Measurements from ENCODE around the gene MTX1. TPM values are rescaled to one million over a fixed set of nuclear protein-coding genes. Genes with fewer than 3 reads are reported as not detected.

Gene MTX1
- total RNA-seq, 1 donor from 2014 or later = 29.8 TPM

DNA sequence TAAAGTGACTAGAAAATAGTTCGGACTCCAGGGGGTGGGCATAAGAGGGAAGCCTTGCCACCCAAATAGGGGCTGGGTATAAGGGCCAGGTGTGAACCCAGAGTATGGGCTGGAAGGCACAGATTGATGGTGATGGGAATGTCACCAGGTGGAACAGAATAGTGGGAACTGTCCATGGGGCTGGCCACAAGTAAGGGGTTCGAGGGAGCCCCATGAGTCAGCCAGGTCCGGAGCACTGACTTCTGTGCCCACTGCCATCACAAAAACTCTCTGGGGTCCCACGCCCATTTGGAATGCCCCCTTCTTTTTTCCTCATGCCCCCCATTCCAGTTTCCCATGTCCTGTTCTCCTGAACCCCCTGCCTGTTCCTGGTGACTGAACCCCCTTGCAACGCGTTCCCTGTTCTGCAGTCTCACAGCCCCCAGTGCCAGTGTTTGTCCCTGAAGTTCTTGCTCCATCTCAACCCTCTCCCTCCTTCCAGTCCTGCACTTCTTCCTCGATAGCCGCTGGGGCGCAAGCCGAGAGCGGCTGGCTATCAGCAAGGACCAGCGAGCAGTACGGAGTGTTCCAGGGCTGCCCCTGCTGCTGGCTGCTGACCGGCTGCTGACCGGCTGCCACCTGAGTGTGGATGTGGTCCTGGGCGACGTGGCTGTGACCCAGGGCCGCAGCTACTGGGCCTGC, 27.0 kb upstream of the MTX1 start:
- DNase-seq (ENCODE audit: low spot score) = peak; percentile 59
- TF ChIP-seq, protein P1, sequence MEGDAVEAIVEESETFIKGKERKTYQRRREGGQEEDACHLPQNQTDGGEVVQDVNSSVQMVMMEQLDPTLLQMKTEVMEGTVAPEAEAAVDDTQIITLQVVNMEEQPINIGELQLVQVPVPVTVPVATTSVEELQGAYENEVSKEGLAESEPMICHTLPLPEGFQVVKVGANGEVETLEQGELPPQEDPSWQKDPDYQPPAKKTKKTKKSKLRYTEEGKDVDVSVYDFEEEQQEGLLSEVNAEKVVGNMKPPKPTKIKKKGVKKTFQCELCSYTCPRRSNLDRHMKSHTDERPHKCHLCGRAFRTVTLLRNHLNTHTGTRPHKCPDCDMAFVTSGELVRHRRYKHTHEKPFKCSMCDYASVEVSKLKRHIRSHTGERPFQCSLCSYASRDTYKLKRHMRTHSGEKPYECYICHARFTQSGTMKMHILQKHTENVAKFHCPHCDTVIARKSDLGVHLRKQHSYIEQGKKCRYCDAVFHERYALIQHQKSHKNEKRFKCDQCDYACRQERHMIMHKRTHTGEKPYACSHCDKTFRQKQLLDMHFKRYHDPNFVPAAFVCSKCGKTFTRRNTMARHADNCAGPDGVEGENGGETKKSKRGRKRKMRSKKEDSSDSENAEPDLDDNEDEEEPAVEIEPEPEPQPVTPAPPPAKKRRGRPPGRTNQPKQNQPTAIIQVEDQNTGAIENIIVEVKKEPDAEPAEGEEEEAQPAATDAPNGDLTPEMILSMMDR (IDR thresholded peaks at IDR 0.05) = no peak
- H3K4me3 Mint-ChIP-seq (ENCODE audit: unreplicated experiment) = no peak overlapping the region
- peaks cover 25% of the 10 kb centered on the region for H3K36me3 Mint-ChIP-seq (ENCODE audit: low read depth)
- H3K9me3 Mint-ChIP-seq (ENCODE audit: low read depth) = no peaks in the 10 kb centered on the region
- no peaks in the 10 kb centered on the region for H3K27me3 Mint-ChIP-seq (ENCODE audit: low read depth)
- no peak overlapping the region for H3K27ac Mint-ChIP-seq (ENCODE audit: unreplicated experiment)
- H3K4me1 Mint-ChIP-seq (ENCODE audit: low read depth) = peaks cover 5% of the 10 kb centered on the region

DNA sequence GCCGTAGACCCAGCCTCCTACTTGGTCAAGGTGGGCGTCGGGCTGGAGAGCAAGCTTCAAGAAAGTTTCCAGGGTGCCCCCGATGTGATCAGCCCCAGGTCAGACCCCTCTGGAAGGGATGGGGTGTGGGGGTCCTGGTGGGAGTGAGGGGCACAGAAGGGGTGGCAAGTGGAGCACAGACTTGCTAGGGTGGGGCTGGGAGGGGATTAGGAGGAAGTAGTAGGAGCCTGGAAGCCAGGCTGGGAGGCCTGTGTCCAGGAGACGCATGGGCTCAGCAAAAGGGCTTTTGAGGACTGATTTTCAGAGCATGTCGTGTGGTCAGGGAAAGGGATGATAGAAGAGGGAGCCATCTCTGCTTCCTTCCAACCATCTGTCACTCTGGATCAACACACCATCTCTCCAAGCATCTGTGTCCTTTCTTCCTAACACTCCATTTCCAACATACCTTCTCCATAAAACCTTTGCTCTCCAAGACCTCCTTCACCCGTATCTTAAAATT, 26.4 kb upstream of the MTX1 start:
- no peaks in the 10 kb centered on the region for H3K9me3 Mint-ChIP-seq (ENCODE audit: low read depth)
- peaks cover 4% of the 10 kb centered on the region for H3K4me1 Mint-ChIP-seq (ENCODE audit: low read depth)
- H3K36me3 Mint-ChIP-seq (ENCODE audit: low read depth) = peaks cover 23% of the 10 kb centered on the region
- no peak for DNase-seq (ENCODE audit: low spot score)
- TF ChIP-seq, protein P1 (IDR thresholded peaks at IDR 0.05) = no peak
- no peak overlapping the region for H3K4me3 Mint-ChIP-seq (ENCODE audit: unreplicated experiment)
- H3K27me3 Mint-ChIP-seq (ENCODE audit: low read depth) = no peaks in the 10 kb centered on the region
- H3K27ac Mint-ChIP-seq (ENCODE audit: unreplicated experiment) = no peak overlapping the region

DNA sequence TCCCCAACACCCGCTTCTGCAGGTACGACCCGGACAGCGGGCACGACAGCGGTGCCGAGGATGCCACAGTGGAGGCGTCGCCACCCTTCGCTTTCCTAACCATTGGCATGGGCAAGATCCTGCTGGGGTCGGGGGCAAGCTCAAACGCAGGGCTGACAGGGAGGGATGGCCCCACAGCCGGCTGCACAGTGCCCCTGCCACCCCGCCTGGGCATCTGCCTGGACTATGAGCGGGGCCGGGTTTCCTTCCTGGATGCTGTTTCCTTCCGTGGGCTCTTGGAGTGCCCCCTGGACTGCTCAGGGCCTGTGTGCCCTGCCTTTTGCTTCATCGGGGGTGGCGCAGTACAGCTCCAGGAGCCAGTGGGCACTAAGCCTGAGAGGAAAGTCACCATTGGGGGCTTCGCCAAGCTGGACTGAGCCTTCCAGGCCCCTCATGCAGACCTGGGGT, 24.7 kb upstream of the MTX1 start:
- no peaks in the 10 kb centered on the region for H3K27me3 Mint-ChIP-seq (ENCODE audit: low read depth)
- TF ChIP-seq, protein P1 (IDR thresholded peaks at IDR 0.05) = no peak
- peaks cover 18% of the 10 kb centered on the region for H3K36me3 Mint-ChIP-seq (ENCODE audit: low read depth)
- peak; percentile 72 for DNase-seq (ENCODE audit: low spot score)
- H3K27ac Mint-ChIP-seq (ENCODE audit: unreplicated experiment) = no peak overlapping the region
- no peak overlapping the region for H3K4me3 Mint-ChIP-seq (ENCODE audit: unreplicated experiment)
- peaks cover 9% of the 10 kb centered on the region for H3K4me1 Mint-ChIP-seq (ENCODE audit: low read depth)
- H3K9me3 Mint-ChIP-seq (ENCODE audit: low read depth) = no peaks in the 10 kb centered on the region

DNA sequence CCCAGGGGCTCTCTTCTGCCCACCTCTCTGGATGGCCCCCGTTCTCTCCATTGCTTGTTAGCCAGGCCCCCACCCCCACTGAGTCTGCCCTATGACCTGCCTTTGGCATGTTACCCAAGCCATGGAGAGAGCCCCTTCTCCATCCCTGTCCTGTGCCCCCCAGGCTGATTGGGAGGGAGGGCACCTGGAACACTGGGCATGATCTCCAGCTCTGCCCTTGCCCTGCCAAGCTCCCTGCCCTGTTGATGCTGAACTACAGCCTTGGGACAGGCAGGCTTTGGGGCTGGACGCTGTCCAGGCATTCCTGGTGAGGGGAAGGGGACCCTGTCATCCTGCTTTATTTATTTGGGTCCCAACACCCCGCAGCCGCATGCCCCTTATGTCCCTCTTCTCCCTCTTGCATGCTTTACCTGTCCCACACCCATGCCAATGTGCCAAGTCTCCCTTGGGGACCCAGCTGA, 24.1 kb upstream of the MTX1 start:
- peaks cover 9% of the 10 kb centered on the region for H3K4me1 Mint-ChIP-seq (ENCODE audit: low read depth)
- TF ChIP-seq, protein P1 (IDR thresholded peaks at IDR 0.05) = no peak
- no peaks in the 10 kb centered on the region for H3K27me3 Mint-ChIP-seq (ENCODE audit: low read depth)
- no peaks in the 10 kb centered on the region for H3K9me3 Mint-ChIP-seq (ENCODE audit: low read depth)
- peak overlapping the region; percentile 59 for H3K27ac Mint-ChIP-seq (ENCODE audit: unreplicated experiment)
- peak; percentile 54 for DNase-seq (ENCODE audit: low spot score)
- H3K4me3 Mint-ChIP-seq (ENCODE audit: unreplicated experiment) = no peak overlapping the region
- peaks cover 13% of the 10 kb centered on the region for H3K36me3 Mint-ChIP-seq (ENCODE audit: low read depth)

DNA sequence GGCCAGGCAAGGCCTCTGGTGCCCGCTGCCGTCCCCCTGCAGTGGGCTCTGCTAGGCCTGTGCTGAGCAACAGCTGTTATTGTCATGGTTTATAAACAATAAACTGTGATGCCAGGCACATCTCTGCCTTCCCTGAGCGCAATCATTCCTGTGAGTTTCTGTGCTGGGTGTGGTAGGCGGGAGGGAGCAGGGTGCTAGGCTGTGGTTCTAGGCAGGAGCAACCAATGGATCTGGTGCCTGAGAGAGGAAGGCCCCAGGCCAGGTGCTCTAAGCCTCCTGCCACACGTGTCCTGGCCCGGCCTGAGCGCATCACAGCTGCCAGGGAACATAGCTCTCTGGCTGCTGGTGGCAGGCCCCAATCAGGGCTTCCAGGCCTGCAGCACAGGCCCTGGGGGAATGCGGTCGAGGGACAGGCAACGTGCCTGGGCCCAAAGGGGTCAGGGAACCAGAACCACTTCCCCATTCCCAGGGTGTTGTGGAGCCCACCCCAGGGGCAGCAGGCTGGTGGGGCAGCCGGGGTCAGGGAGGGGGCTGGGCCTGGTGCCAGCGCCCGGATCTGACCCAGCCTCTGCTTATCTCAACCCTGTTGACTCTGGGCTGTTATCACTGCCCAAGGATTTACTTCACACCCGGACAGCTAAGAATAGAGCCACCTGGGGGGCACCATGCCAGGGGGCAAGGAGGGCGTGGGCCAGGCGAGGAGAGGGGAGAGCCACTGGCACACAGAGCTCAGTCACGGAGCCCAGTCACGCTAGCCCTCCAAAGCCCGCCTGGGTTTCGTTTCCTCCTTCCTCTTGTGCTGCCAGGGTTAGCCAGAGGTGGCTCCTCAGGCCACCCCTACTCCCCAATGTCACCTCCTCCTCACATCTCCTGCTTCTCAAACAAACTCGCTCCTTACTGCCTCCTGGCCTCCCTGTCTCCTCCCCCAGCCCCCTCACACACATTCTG, 23.4 kb upstream of the MTX1 start:
- peaks cover 9% of the 10 kb centered on the region for H3K4me1 Mint-ChIP-seq (ENCODE audit: low read depth)
- H3K4me3 Mint-ChIP-seq (ENCODE audit: unreplicated experiment) = no peak overlapping the region
- H3K27me3 Mint-ChIP-seq (ENCODE audit: low read depth) = no peaks in the 10 kb centered on the region
- DNase-seq (ENCODE audit: low spot score) = peak; percentile 65
- no peaks in the 10 kb centered on the region for H3K9me3 Mint-ChIP-seq (ENCODE audit: low read depth)
- peaks cover 10% of the 10 kb centered on the region for H3K36me3 Mint-ChIP-seq (ENCODE audit: low read depth)
- TF ChIP-seq, protein P1 (IDR thresholded peaks at IDR 0.05) = no peak
- no peak overlapping the region for H3K27ac Mint-ChIP-seq (ENCODE audit: unreplicated experiment)

All from chondrocyte (in vitro differentiated cells).